Measurements from ENCODE around the gene TFF2. TPM values are rescaled to one million over a fixed set of nuclear protein-coding genes. Genes with fewer than 3 reads are reported as not detected.

The TFF2 gene
- total RNA-seq, 1 donor, result not detected

DNA sequence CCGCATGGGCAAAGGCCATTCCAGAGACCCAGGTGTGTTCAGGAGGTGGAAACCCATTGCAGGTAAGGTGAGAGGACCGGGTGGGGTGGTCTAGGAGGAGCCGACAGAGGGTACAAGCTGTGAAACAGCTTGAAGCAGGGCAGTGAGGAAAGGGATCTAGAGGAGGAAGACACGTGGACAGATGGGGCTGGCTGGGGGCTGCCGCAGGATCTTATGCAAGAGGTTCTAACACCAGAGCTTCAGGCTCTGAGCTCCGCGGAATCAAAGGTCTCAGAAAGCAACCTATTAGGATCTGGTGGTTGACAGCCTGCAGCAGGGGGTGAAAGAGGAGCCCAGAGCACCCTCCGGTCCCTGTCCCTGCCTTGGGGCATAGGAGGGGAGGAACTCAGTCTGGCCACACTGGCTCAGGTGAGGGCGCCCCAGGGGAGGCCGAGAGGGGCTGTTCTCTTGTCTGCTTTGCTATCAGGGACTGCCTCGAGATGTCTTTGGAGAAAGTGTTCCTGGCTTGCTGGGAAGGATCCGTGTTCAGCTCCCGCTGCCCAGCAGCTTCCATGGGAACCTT lies 13.6 kb upstream of the TFF2 start:
- H3K4me3 ChIP-seq (ENCODE audit: insufficient read depth, low read length), result no peak overlapping the region
- TF ChIP-seq, protein P1, sequence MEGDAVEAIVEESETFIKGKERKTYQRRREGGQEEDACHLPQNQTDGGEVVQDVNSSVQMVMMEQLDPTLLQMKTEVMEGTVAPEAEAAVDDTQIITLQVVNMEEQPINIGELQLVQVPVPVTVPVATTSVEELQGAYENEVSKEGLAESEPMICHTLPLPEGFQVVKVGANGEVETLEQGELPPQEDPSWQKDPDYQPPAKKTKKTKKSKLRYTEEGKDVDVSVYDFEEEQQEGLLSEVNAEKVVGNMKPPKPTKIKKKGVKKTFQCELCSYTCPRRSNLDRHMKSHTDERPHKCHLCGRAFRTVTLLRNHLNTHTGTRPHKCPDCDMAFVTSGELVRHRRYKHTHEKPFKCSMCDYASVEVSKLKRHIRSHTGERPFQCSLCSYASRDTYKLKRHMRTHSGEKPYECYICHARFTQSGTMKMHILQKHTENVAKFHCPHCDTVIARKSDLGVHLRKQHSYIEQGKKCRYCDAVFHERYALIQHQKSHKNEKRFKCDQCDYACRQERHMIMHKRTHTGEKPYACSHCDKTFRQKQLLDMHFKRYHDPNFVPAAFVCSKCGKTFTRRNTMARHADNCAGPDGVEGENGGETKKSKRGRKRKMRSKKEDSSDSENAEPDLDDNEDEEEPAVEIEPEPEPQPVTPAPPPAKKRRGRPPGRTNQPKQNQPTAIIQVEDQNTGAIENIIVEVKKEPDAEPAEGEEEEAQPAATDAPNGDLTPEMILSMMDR (IDR thresholded peaks at IDR 0.05; ENCODE audit: extremely low read depth, low read depth, low read length), result no peak

DNA sequence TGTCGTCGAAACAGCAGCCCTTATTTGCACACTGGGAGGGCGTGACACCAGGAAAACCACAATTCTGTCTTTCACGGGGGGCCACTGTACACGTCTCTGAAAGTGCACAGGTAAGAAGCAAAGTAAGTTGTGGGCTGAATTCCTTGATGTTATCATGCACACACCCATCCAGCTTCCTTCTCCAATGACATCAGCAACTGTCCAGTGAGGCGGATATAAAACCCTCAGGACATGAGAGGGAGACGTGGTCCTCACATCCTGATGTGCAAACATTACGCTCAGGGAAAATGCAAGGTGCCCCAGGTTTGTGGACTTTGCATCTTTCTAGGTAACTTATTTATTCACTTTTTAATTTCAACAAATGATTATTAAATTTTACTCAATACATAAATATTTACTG lies 12.5 kb upstream of the TFF2 start:
- no peaks in the 10 kb centered on the region for H3K27me3 ChIP-seq (ENCODE audit: insufficient read depth, low read length)
- no peaks in the 10 kb centered on the region for H4K20me1 ChIP-seq (ENCODE audit: insufficient read depth, low read length)
- H3K4me1 ChIP-seq (ENCODE audit: insufficient read depth, low read length), result no peaks in the 10 kb centered on the region
- DNase-seq (ENCODE audit: insufficient read length, low spot score, missing footprints), result no peak
- no peaks in the 10 kb centered on the region for H3K36me3 ChIP-seq (ENCODE audit: insufficient read depth, low read length)
- H3K79me2 ChIP-seq (ENCODE audit: insufficient read depth, low read length), result no peaks in the 10 kb centered on the region
- H2AFZ ChIP-seq (ENCODE audit: low read length), result no peak overlapping the region
- no peaks in the 10 kb centered on the region for H3K9me3 ChIP-seq (ENCODE audit: low read depth, low read length)
- TF ChIP-seq, protein P1 (IDR thresholded peaks at IDR 0.05; ENCODE audit: extremely low read depth, low read depth, low read length), result no peak
- H3K27ac ChIP-seq (ENCODE audit: low read depth, low read length), result no peak overlapping the region
- no peak overlapping the region for H3K4me3 ChIP-seq (ENCODE audit: insufficient read depth, low read length)
- H3K4me2 ChIP-seq (ENCODE audit: insufficient read depth, low read length), result no peak overlapping the region

More for the DNA sequence above, 13.6 kb upstream of the TFF2 start:
- no peak overlapping the region for H2AFZ ChIP-seq (ENCODE audit: low read length)
- H3K4me2 ChIP-seq (ENCODE audit: insufficient read depth, low read length), result no peak overlapping the region
- H3K79me2 ChIP-seq (ENCODE audit: insufficient read depth, low read length), result no peaks in the 10 kb centered on the region
- H3K27me3 ChIP-seq (ENCODE audit: insufficient read depth, low read length), result no peaks in the 10 kb centered on the region
- no peaks in the 10 kb centered on the region for H4K20me1 ChIP-seq (ENCODE audit: insufficient read depth, low read length)
- H3K9me3 ChIP-seq (ENCODE audit: low read depth, low read length), result no peaks in the 10 kb centered on the region
- no peak for DNase-seq (ENCODE audit: insufficient read length, low spot score, missing footprints)
- no peaks in the 10 kb centered on the region for H3K36me3 ChIP-seq (ENCODE audit: insufficient read depth, low read length)
- no peak overlapping the region for H3K27ac ChIP-seq (ENCODE audit: low read depth, low read length)
- no peaks in the 10 kb centered on the region for H3K4me1 ChIP-seq (ENCODE audit: insufficient read depth, low read length)

DNA sequence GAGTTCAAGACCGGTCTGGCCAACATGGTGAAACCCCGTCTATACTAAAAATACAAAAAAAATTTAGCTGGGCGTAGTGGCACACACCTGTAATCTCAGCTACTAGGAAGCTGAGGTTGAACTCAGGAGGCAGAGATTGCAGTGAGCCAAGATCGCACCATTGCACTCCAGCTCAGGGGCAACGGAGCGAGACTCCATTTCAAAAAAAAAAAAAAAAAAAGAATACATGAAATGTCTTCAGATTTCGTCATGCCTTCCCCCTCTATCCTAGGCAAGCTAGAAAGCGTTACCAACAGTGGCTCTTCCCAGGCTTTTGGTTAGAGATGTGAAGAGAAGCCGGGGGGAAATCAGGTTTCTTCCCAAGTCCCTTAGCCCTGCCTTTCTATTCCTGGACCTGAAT lies 11.9 kb upstream of the TFF2 start:
- no peaks in the 10 kb centered on the region for H3K9me3 ChIP-seq (ENCODE audit: low read depth, low read length)
- TF ChIP-seq, protein P1 (IDR thresholded peaks at IDR 0.05; ENCODE audit: extremely low read depth, low read depth, low read length), result no peak
- no peak overlapping the region for H3K4me3 ChIP-seq (ENCODE audit: insufficient read depth, low read length)
- H3K79me2 ChIP-seq (ENCODE audit: insufficient read depth, low read length), result no peaks in the 10 kb centered on the region
- no peaks in the 10 kb centered on the region for H3K4me1 ChIP-seq (ENCODE audit: insufficient read depth, low read length)
- H4K20me1 ChIP-seq (ENCODE audit: insufficient read depth, low read length), result no peaks in the 10 kb centered on the region
- no peaks in the 10 kb centered on the region for H3K36me3 ChIP-seq (ENCODE audit: insufficient read depth, low read length)
- no peak for DNase-seq (ENCODE audit: insufficient read length, low spot score, missing footprints)
- H3K27ac ChIP-seq (ENCODE audit: low read depth, low read length), result no peak overlapping the region
- H3K4me2 ChIP-seq (ENCODE audit: insufficient read depth, low read length), result no peak overlapping the region
- no peak overlapping the region for H2AFZ ChIP-seq (ENCODE audit: low read length)
- no peaks in the 10 kb centered on the region for H3K27me3 ChIP-seq (ENCODE audit: insufficient read depth, low read length)

DNA sequence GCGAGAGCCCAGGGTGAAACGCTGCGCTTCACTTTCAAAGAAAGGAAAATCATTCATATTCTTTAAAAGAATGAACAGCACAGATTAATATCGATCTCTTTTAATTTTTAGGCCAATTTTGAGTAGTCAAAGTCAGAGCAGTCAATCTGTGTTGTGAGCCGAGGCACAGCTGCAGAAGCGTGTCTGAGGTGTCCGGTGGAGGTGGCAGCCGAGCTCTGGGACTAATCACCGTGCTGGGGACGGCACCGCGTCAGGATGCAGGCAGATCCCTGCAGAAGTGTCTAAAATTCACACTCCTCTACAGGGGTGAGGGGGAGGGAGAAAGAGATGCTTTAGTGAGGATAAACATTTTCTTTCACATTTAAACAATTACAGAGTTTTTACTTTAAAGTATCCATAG lies 11.4 kb upstream of the TFF2 start:
- no peaks in the 10 kb centered on the region for H3K36me3 ChIP-seq (ENCODE audit: insufficient read depth, low read length)
- H3K27ac ChIP-seq (ENCODE audit: low read depth, low read length), result no peak overlapping the region

More for the DNA sequence above, 11.4 kb upstream of the TFF2 start:
- Histone ChIP-seq H3K9me3 (ENCODE audit: low read depth, low read length) (no peaks in the 10 kb centered on the region), H3K79me2 (ENCODE audit: insufficient read depth, low read length) (no peaks in the 10 kb centered on the region), H2AFZ (ENCODE audit: low read length) (no peak overlapping the region), H3K4me3 (ENCODE audit: insufficient read depth, low read length) (no peak overlapping the region), H3K4me2 (ENCODE audit: insufficient read depth, low read length) (no peak overlapping the region), H3K4me1 (ENCODE audit: insufficient read depth, low read length) (no peaks in the 10 kb centered on the region), H3K27me3 (ENCODE audit: insufficient read depth, low read length) (no peaks in the 10 kb centered on the region), H4K20me1 (ENCODE audit: insufficient read depth, low read length) (no peaks in the 10 kb centered on the region)
- TF ChIP-seq, protein P1 (IDR thresholded peaks at IDR 0.05; ENCODE audit: extremely low read depth, low read depth, low read length), result no peak
- no peak for DNase-seq (ENCODE audit: insufficient read length, low spot score, missing footprints)
